OCI-LY1 (cell line): ENCODE results near the gene RHBG.

ENCODE experiments used
- CTCF ChIP-seq: fragments of 200-600 bp; sonication (generic), shearing (Covaris generic); IDR thresholded peaks from 2 replicates; pipeline ENCODE4 v1.5.1; 2017; ENCODE audit warnings: mild to moderate bottlenecking, antibody characterized with exemption, low read length, moderate library complexity, mixed read lengths
- EZH2 ChIP-seq: fragments of 200-600 bp; sonication (generic), shearing (Covaris generic); IDR thresholded peaks from 2 replicates; pipeline ENCODE4 v1.8.0; 2017; ENCODE audit warnings: borderline replicate concordance, mixed run types, mild to moderate bottlenecking, antibody characterized with exemption, low read length, moderate library complexity, mixed read lengths

GRCh38 chr1:156359973-156360372, 9.0 kb upstream of the RHBG start:
- no peak for TF ChIP-seq EZH2
- no peak for TF ChIP-seq CTCF
